Mucosa of rectum (tissue), 2 donors: ENCODE results near the gene CISD3.

Source experiments
- H3K27ac ChIP-seq, 2 donors: one replicate each; pipeline ENCODE4 v1.7.0; 2013; ENCODE audit warnings: inconsistent platforms in 2 of 2, low read depth in 2 of 2, low read length in 2 of 2
- H3K27me3 ChIP-seq, 2 donors: one replicate each; pipeline ENCODE4 v1.7.0; 2013; ENCODE audit warnings: low read length in 2 of 2; ENCODE audit not compliant: control insufficient read depth in 2 of 2, insufficient read depth in 2 of 2
- H3K36me3 ChIP-seq, 2 donors: one replicate each; pipeline ENCODE4 v1.7.0; 2013; ENCODE audit warnings: low read length in 2 of 2; ENCODE audit not compliant: control insufficient read depth in 2 of 2, insufficient read depth in 2 of 2
- H3K4me1 ChIP-seq, 2 donors: one replicate each; pipeline ENCODE4 v1.7.0; 2013; ENCODE audit warnings: low read length in 2 of 2, mild to moderate bottlenecking in 1 of 2; ENCODE audit not compliant: control insufficient read depth in 2 of 2, insufficient read depth in 2 of 2
- H3K4me3 ChIP-seq, 2 donors: one replicate each; pipeline ENCODE4 v1.7.0; 2013; ENCODE audit warnings: low read length in 2 of 2
- H3K9ac ChIP-seq, 2 donors: one replicate each; pipeline ENCODE4 v1.7.0; 2013; ENCODE audit warnings: low read length in 2 of 2, low read depth in 1 of 2, mild to moderate bottlenecking in 1 of 2
- H3K9me3 ChIP-seq, 2 donors: one replicate each; pipeline ENCODE4 v1.7.0; 2013; ENCODE audit warnings: low read length in 2 of 2; ENCODE audit not compliant: control insufficient read depth in 2 of 2
- donor health status: healthy.
- donor health status: Normal muscosa, but diverticular disease.

The CISD3 gene

DNA sequence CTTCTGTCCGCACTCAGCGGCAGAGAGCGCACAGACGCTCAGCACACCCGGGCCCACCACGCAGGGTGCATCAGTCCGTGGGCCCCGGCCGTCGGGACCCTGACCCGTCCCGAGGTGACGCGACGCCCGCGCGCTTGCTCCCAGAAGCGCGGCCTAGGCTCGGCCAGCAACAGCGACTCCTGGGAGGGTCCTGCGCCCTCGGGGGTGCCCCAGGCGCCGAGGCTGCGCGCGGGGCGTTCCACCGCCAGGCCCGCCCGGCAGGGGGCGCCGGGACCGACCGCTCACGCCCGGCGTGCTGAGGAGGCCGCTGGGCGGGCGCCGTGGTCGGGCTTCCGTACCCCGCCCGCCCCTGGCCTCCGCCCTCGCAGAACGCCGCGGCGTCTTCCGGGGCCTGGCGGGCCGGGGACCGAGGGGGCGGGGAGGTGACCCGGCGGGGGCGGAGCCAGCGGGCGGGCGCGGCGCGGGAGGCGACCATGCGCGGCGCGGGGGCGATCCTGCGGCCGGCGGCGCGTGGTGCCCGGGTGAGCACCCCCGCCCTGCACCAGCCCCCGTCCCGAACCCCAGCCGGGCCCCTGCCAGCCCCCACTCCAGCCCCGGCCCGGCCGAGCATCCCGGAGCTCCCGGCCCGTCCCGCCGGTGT is at the start of gene CISD3:
CISD3 (plus strand) TSS at position 456 of the 640 bp plus-strand sequence; CDS start at position 474, 18 bp downstream.
- Histone ChIP-seq H3K4me1 (peaks cover 55 to 64% of the 10 kb centered on the region in 2 donors), H3K27me3 (no peaks in the 10 kb centered on the region), H3K36me3 (peaks cover 8 to 11% of the 10 kb centered on the region in 2 donors), H3K27ac (peak within 1 kb of the TSS; percentile 93 to 99), H3K9ac (peak within 1 kb of the TSS; percentile 98 to 99), H3K9me3 (no peaks in the 10 kb centered on the region), H3K4me3 (peak within 1 kb of the TSS; percentile 89 to 98)

DNA sequence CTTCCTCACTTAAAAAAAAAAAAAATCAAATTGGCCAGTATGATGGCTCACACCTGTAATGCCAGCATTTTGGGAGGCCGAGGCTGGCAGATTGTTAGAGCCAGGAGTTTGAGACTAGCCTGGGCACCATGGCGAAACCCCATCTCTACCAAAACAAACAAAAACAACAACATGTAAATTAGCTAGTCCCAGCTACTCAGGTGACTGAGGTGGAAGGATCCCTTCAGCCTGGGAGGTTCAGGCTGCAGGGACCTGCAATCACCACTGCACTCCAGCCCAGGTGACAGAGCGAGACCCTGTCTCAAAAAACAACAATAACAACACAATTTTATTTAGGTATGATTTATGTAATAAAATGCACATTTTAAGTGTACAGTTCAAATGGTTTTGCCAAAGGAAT is 49.0 kb upstream of the CISD3 start:
- Histone ChIP-seq H3K27me3 (peaks cover 0 to 2% of the 10 kb centered on the region in 2 donors), H3K9ac (no peak overlapping the region), H3K9me3 (no peaks in the 10 kb centered on the region), H3K4me3 (no peak overlapping the region), H3K27ac (no peak overlapping the region), H3K36me3 (no peaks in the 10 kb centered on the region), H3K4me1 (peaks cover 3 to 4% of the 10 kb centered on the region in 2 donors)

- Histone ChIP-seq H3K27ac (peak overlapping the region in 1 of 2 donors; percentile 21), H3K9me3 (no peaks in the 10 kb centered on the region), H3K27me3 (no peaks in the 10 kb centered on the region), H3K4me3 (no peak overlapping the region), H3K4me1 (no peaks in the 10 kb centered on the region), H3K9ac (no peak overlapping the region), H3K36me3 (no peaks in the 10 kb centered on the region)
Observed at GRCh38 chr17:38685491-38685890, 44.6 kb upstream of the CISD3 start.

DNA sequence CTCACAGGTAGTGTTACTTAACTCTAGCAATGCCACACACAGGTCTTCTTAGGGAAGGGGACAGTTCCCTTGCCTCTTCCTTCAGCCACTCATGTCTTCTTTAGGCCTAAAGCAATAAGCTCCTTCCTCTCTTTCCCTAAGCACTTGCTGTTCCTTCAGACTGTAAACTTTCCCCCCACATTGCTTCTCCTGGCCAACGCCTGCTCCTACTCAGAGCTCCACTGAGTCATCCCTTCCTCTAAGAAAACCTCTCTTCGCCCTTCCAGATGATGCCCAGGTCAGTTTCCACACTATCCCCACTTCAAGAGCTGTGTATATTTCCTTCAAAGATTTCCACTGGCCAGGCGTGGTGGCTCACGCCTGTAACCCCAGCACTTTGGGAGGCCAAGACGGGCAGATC is 42.9 kb upstream of the CISD3 start:
- Histone ChIP-seq H3K4me3 (no peak overlapping the region), H3K9me3 (no peaks in the 10 kb centered on the region), H3K4me1 (no peaks in the 10 kb centered on the region), H3K27me3 (no peaks in the 10 kb centered on the region), H3K9ac (no peak overlapping the region), H3K27ac (no peak overlapping the region), H3K36me3 (no peaks in the 10 kb centered on the region)

DNA sequence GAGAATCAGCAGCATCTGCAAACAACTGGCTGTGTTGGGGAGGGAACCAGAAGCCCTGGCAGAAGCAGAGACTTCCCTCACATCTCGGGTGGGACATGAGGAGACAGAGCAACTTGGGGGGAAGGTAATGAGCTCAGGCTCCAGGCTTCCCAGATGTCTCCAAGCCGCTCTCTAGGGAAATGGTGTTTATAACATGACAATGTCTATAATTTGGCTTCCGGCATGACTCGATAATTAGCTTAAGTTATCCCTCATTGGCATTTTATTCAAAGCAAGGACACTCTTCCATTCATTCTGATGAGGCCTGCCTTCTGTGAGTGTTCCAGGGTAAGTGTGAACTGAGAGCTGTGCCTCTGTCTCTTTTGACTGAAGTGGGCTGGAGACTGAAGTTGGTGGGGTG is 39.8 kb upstream of the CISD3 start:
- peaks cover 6 to 10% of the 10 kb centered on the region in 2 donors for H3K4me1 ChIP-seq
- no peak overlapping the region for H3K4me3 ChIP-seq
- H3K27me3 ChIP-seq, result no peaks in the 10 kb centered on the region
- no peak overlapping the region for H3K27ac ChIP-seq
- no peaks in the 10 kb centered on the region for H3K9me3 ChIP-seq
- H3K9ac ChIP-seq, result no peak overlapping the region
- H3K36me3 ChIP-seq, result no peaks in the 10 kb centered on the region

DNA sequence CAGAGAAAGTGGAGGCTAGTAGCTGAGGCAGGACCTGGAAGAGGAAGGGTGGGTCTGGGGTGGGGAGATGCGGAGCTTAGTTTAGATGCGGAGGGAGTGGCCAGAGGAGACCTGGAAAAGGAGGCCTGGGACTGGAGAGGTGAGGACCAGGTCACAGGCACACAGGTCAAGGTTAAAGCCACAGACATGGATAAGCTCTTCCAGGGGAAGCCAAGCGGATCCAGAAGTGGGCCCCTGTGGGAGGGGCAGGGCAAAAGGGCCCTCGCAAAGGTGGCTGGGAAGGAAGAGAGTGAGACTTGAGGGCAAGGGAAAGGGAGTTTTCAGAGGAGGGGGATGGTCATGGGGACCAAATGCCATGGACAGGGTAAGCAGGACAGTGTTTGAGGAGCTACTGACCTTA is 39.0 kb upstream of the CISD3 start:
- Histone ChIP-seq H3K9ac (no peak overlapping the region), H3K4me3 (no peak overlapping the region), H3K4me1 (peaks cover 6 to 10% of the 10 kb centered on the region in 2 donors), H3K27me3 (no peaks in the 10 kb centered on the region), H3K36me3 (no peaks in the 10 kb centered on the region), H3K27ac (no peak overlapping the region), H3K9me3 (no peaks in the 10 kb centered on the region)

- no peaks in the 10 kb centered on the region for H3K36me3 ChIP-seq
- no peaks in the 10 kb centered on the region for H3K9me3 ChIP-seq
- H3K27me3 ChIP-seq, result no peaks in the 10 kb centered on the region
- no peak overlapping the region for H3K9ac ChIP-seq
- peaks cover 6 to 10% of the 10 kb centered on the region in 2 donors for H3K4me1 ChIP-seq
- H3K27ac ChIP-seq, result peak overlapping the region; percentile 56 to 72
- no peak overlapping the region for H3K4me3 ChIP-seq
Observed at GRCh38 chr17:38693700-38694329, 36.3 kb upstream of the CISD3 start.

DNA sequence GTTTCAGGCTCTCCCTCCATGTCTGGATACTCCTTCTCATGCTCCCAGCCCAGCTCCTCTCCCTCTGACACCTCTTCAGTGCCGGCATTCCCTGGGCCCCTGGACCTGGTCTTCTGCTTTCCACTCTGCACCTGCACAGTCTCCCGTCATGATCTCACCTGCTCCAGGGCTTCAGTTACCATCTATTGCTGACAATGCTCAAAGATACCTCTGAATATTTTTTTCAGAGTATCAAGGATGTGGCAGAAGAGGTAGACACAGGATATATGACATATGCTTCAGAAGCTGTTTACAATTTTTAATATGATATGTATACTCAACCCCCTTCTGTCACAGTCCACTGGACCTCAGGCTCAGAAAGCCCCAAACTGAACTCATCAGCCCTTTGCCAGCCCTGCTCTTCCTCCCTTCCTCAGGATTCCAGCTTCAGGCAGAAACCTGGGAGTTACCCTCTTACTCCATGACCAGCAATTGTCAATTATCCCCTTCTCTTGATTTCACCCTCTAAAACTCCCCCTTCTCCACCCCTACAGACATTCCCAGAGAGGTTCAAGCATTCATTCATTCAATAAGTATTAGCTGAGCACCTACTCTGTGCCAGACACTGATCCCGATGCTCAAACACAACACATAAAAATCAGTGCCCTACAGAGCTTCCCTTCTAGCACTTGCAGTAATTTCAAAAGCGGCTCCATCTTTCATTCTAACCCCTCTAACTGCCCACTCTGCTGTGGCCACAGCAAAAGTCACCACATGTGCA is 32.9 kb upstream of the CISD3 start:
- Histone ChIP-seq H3K27ac (no peak overlapping the region), H3K9ac (no peak overlapping the region), H3K4me1 (peaks cover 15 to 21% of the 10 kb centered on the region in 2 donors)

DNA sequence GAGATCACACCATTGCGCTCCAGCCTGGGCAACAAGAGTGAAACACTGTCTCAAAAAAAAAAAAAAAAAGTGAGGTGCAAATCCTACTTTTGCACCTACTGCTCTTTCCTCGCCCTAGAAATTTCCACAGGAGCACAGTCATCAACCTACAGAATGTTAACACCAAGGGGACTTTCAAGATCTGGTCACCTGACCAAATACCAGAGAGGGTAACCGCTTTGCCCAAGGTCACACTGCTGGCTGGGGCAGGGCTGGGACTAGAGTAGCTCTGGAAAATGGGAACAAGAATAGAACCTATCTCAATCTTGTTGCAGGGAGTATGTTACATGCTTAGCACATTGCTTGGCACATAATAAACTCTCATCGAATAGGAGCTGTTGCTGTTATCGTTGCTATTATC is 31.4 kb upstream of the CISD3 start:
- H3K27me3 ChIP-seq, result no peaks in the 10 kb centered on the region
- H3K36me3 ChIP-seq, result no peaks in the 10 kb centered on the region
- H3K27ac ChIP-seq, result no peak overlapping the region
- no peaks in the 10 kb centered on the region for H3K9me3 ChIP-seq
- H3K4me3 ChIP-seq, result no peak overlapping the region
- peaks cover 17 to 27% of the 10 kb centered on the region in 2 donors for H3K4me1 ChIP-seq
- H3K9ac ChIP-seq, result no peak overlapping the region

More for the DNA sequence above, 32.9 kb upstream of the CISD3 start:
- Histone ChIP-seq H3K36me3 (no peaks in the 10 kb centered on the region), H3K27me3 (no peaks in the 10 kb centered on the region), H3K9me3 (no peaks in the 10 kb centered on the region), H3K4me3 (no peak overlapping the region)
